CD14-positive monocyte (primary cell): ENCODE results near the gene HCFC2. TPM values are rescaled to one million over a fixed set of nuclear protein-coding genes. Genes with fewer than 3 reads are reported as not detected.

Experiments
- DNase-seq, 3 donors: peaks; one replicate each; pipeline ENCODE4 v3.0.0-alpha.2; 2011 to 2022
- H2AFZ ChIP-seq: 2 replicates; pipeline ENCODE4 v1.6.0; 2012; ENCODE audit warnings: mild to moderate bottlenecking, low read depth, low read length, inconsistent platforms; ENCODE audit not compliant: insufficient read depth, poor library complexity, severe bottlenecking
- H3K27ac ChIP-seq, 2 donors: 1 replicate in 1 of 2; 2 replicates in 1 of 2; pipeline ENCODE4 v1.5.1; 2012 to 2013; ENCODE audit warnings: low read length in 2 of 2, control low read depth in 1 of 2, inconsistent platforms in 1 of 2, low read depth in 1 of 2, mild to moderate bottlenecking in 1 of 2
- H3K27me3 ChIP-seq, 2 donors: one replicate each; pipeline versions ENCODE4 v1.6.0 to v1.6.1; 2011 to 2013; ENCODE audit warnings: low read length in 2 of 2; ENCODE audit not compliant: control insufficient read depth in 2 of 2, insufficient read depth in 2 of 2
- H3K36me3 ChIP-seq, 2 donors: replicated peaks in 1 of 2; 1 replicate in 1 of 2; 2 replicates in 1 of 2; pipeline versions ENCODE4 v1.5.1 to v1.6.1; 2012 to 2013; ENCODE audit warnings: low read length in 2 of 2, control low read depth in 1 of 2, inconsistent platforms in 1 of 2, mild to moderate bottlenecking in 1 of 2; ENCODE audit not compliant: insufficient read depth in 2 of 2, control insufficient read depth in 1 of 2
- H3K4me1 ChIP-seq, 2 donors: 1 replicate in 1 of 2; 2 replicates in 1 of 2; pipeline versions ENCODE4 v1.5.1 to v1.6.1; 2012 to 2013; ENCODE audit warnings: low read length in 2 of 2, control low read depth in 1 of 2, inconsistent platforms in 1 of 2, mild to moderate bottlenecking in 1 of 2, moderate library complexity in 1 of 2; ENCODE audit not compliant: insufficient read depth in 2 of 2, control insufficient read depth in 1 of 2
- H3K4me2 ChIP-seq: replicated peaks from 2 replicates; pipeline ENCODE3; 2012; ENCODE audit warnings: low read length, moderate library complexity, mild to moderate bottlenecking; ENCODE audit not compliant: poor library complexity, severe bottlenecking; ENCODE audit errors: extremely low read depth
- H3K4me3 ChIP-seq, 3 experiments: fragments of 200-600 bp in 1 of 3; sonication (generic) in 1 of 3; replicated peaks in 1 of 3; 1 replicate in 2 of 3; 2 replicates in 1 of 3; pipeline ENCODE4 v1.5.1; 2011 to 2013; ENCODE audit warnings: low read length in 3 of 3, mild to moderate bottlenecking in 3 of 3, control low read depth in 2 of 3, low read depth in 2 of 3, inconsistent platforms in 1 of 3, moderate library complexity in 1 of 3
- H3K79me2 ChIP-seq: 2 replicates; pipeline ENCODE4 v1.6.0; 2012; ENCODE audit warnings: mild to moderate bottlenecking, control low read depth, inconsistent platforms, low read length, moderate library complexity; ENCODE audit not compliant: insufficient read depth
- H3K9ac ChIP-seq: 2 replicates; pipeline ENCODE4 v1.6.0; 2017; ENCODE audit warnings: low read length, mild to moderate bottlenecking; ENCODE audit not compliant: insufficient read depth, poor library complexity, severe bottlenecking
- H3K9me3 ChIP-seq, 2 donors: replicated peaks in 1 of 2; 1 replicate in 1 of 2; 2 replicates in 1 of 2; pipeline versions ENCODE4 v1.5.1 to v1.6.1; 2012 to 2013; ENCODE audit warnings: low read length in 2 of 2, control low read depth in 1 of 2; ENCODE audit not compliant: control insufficient read depth in 1 of 2, insufficient read depth in 1 of 2
- H4K20me1 ChIP-seq: 2 replicates; pipeline ENCODE4 v1.6.0; 2012; ENCODE audit warnings: mild to moderate bottlenecking, low read length, control low read depth, moderate library complexity; ENCODE audit not compliant: insufficient read depth
- H3K27ac Mint-ChIP-seq, 7 donors: one replicate each; pipeline ENCODE4 v1.8.0; 2020; ENCODE audit warnings: mild to moderate bottlenecking in 7 of 7, mixed read lengths in 7 of 7, moderate library complexity in 6 of 7, inconsistent platforms in 2 of 7
- H3K27me3 Mint-ChIP-seq, 3 donors: one replicate each; pipeline ENCODE4 v1.8.0; 2021 to 2022; ENCODE audit warnings: low read depth in 3 of 3, mild to moderate bottlenecking in 3 of 3, mixed read lengths in 3 of 3, moderate library complexity in 3 of 3, inconsistent platforms in 1 of 3
- H3K36me3 Mint-ChIP-seq, 2 donors: one replicate each; pipeline ENCODE4 v1.8.0; 2020; ENCODE audit warnings: mixed read lengths in 2 of 2, inconsistent platforms in 1 of 2, mild to moderate bottlenecking in 1 of 2
- H3K4me1 Mint-ChIP-seq: one replicate; pipeline ENCODE4 v1.8.0; 2020; ENCODE audit warnings: mild to moderate bottlenecking, mixed read lengths
- H3K4me3 Mint-ChIP-seq, 2 donors: one replicate each; pipeline ENCODE4 v1.8.0; 2020; ENCODE audit warnings: mild to moderate bottlenecking in 2 of 2, mixed read lengths in 2 of 2, moderate library complexity in 1 of 2
- H3K9me3 Mint-ChIP-seq, 7 donors: one replicate each; pipeline ENCODE4 v1.8.0; 2020 to 2022; ENCODE audit warnings: mixed read lengths in 7 of 7, mild to moderate bottlenecking in 6 of 7, moderate library complexity in 6 of 7, inconsistent platforms in 2 of 7
- CTCF ChIP-seq: fragments of 200-600 bp; IDR thresholded peaks from one replicate; pipeline ENCODE4 v1.8.0; 2022; ENCODE audit warnings: antibody characterized with exemption, mild to moderate bottlenecking
- intact Hi-C, 2 donors: fragments of 100-400 bp; cut with micrococcal nuclease; formaldehyde crosslinking; loops; one replicate each; pipeline versions ENCODE4 v1.15.0 to v1.15.1; 2023
- polyA plus RNA-seq, 3 donors: library from polyadenylated mRNA; depleted of rRNA in 1 of 3; unstranded in 2 of 3; stranded (reverse) in 1 of 3; fragments of 300-500 nt in 2 of 3; fragments of >200 nt in 1 of 3; fragmentation: Illumina TruSeq in 2 of 3; gene quantifications; 1 replicate in 2 of 3; 2 replicates in 1 of 3; pipeline ENCODE4 v1.2.3, GENCODE V29; 2012 to 2021

The HCFC2 gene
- polyA plus RNA-seq, 3 donors = 3.3 to 8.7 (median 4.3) TPM

- H3K9me3 Mint-ChIP-seq = no peaks in the 10 kb centered on the region
These were observed 72.2 kb downstream of the HCFC2 start for GRCh38 chr12:104136577-104136976.

More at GRCh38 chr12:104136577-104136976, 72.2 kb downstream of the HCFC2 start:
- Histone ChIP-seq H4K20me1 (peaks cover 9% of the 10 kb centered on the region), H3K4me1 (peaks cover 20 to 33% of the 10 kb centered on the region in 2 donors), H3K4me3 (peak overlapping the region; percentile 53 to 90 (median 79)), H3K9me3 (no peaks in the 10 kb centered on the region), H3K9ac (peak overlapping the region; percentile 78), H3K27ac (peak overlapping the region in 1 of 2 donors; percentile 80), H3K36me3 (peaks cover 9 to 22% of the 10 kb centered on the region in 2 donors), H3K79me2 (peaks cover 44% of the 10 kb centered on the region), H3K4me2 (peak overlapping the region; percentile 93), H3K27me3 (no peaks in the 10 kb centered on the region), H2AFZ (peak overlapping the region; percentile 85)
- Mint-ChIP-seq H3K4me1 (peaks cover 23% of the 10 kb centered on the region), H3K36me3 (peaks cover 8% of the 10 kb centered on the region in 2 donors), H3K27ac (peak overlapping the region in 1 of 7 donors; percentile 77), H3K4me3 (peak overlapping the region; percentile 84 to 95), H3K27me3 (peaks cover 0 to 3% (median 0%) of the 10 kb centered on the region in 3 donors)
- intact Hi-C loops = loop anchor here (2.0 to 10.0 kb wide), 7 partner anchors 72 to 968 kb away; partner anchors contain the start of genes HCFC2 (in 2 of the 2), HSP90B1 (in 2 of the 2), EID3 (in 1 of the 2) and TDG (in 1 of the 2)
- no peak for DNase-seq
- TF ChIP-seq CTCF = no peak
